Tibial nerve (tissue), 4 donors: Measurements from ENCODE around the gene TMPRSS6.

Experiments
- CTCF ChIP-seq, 5 experiments: fragments of 200-600 bp in 3 of 5; fragments of 450-650 bp in 2 of 5; sonication (generic) in 3 of 5; IDR thresholded peaks; one replicate each; pipeline ENCODE4 v1.5.1; 2016 to 2019; ENCODE audit warnings: antibody characterized with exemption in 5 of 5, mild to moderate bottlenecking in 3 of 5, moderate library complexity in 2 of 5
- EP300 ChIP-seq, 2 donors: sonication (generic); formaldehyde crosslinking; IDR thresholded peaks; one replicate each; pipeline ENCODE4 v1.6.1; 2017; ENCODE audit warnings: antibody characterized with exemption in 2 of 2, mild to moderate bottlenecking in 1 of 2
- POLR2A ChIP-seq, 2 donors: fragments of 450-650 bp; IDR thresholded peaks; one replicate each; pipeline ENCODE4 v1.6.1; 2017; ENCODE audit warnings: antibody characterized with exemption in 2 of 2, mild to moderate bottlenecking in 2 of 2, moderate library complexity in 2 of 2

GRCh38 chr22:37128555-37129281, 19.2 kb upstream of the TMPRSS6 start:
- TF ChIP-seq CTCF (IDR thresholded peaks at IDR 0.05) (no peak), EP300 (IDR thresholded peaks at IDR 0.05) (no peak), POLR2A (IDR thresholded peaks at IDR 0.05) (no peak)
